DND-41 (cell line): ENCODE data around the gene FGF14.

Source experiments
- CTCF ChIP-seq: IDR thresholded peaks from 2 replicates; pipeline ENCODE4 v1.5.1; 2012; ENCODE audit warnings: borderline replicate concordance, low read length, moderate library complexity, mild to moderate bottlenecking; ENCODE audit not compliant: poor library complexity, severe bottlenecking; ENCODE audit errors: extremely low read depth
- EZH2 ChIP-seq: IDR thresholded peaks from 3 replicates; pipeline ENCODE4 v1.6.1; 2012; ENCODE audit warnings: borderline replicate concordance, low read depth, mild to moderate bottlenecking, moderate library complexity, low read length, inconsistent platforms; ENCODE audit not compliant: severe bottlenecking

GRCh38 chr13:101988140-101988539 is 413.7 kb downstream of the FGF14 start:
- TF ChIP-seq CTCF (no peak), EZH2 (no peak)
